PC-3 (cell line): ENCODE measurements around the gene DBH.

Source experiments
- CTCF ChIP-seq: fragments of 300-600 bp; sonication (generic); conservative IDR thresholded peaks from 2 replicates; pipeline ENCODE4 v1.5.1; 2017; ENCODE audit warnings: antibody characterized with exemption, low read depth, mild to moderate bottlenecking, low read length
- EZH2 ChIP-seq: fragments of 300-600 bp; sonication (generic); IDR thresholded peaks from one replicate; pipeline ENCODE4 v1.6.1; 2017; ENCODE audit warnings: antibody characterized with exemption, mild to moderate bottlenecking, low read length; ENCODE audit not compliant: unreplicated experiment
- EZH2phosphoT487 ChIP-seq: fragments of 300-600 bp; sonication (generic); IDR thresholded peaks from 2 replicates; pipeline ENCODE4 v1.6.1; 2018; ENCODE audit warnings: mild to moderate bottlenecking, antibody characterized with exemption, low read length, borderline replicate concordance

GRCh38 chr9:133600739-133601138, 35.4 kb upstream of the DBH start:
- TF ChIP-seq CTCF: no peak
- no peak for TF ChIP-seq EZH2phosphoT487
- TF ChIP-seq EZH2: no peak
